Activated CD4-positive, alpha-beta memory T cell treated with anti-CD3 and anti-CD28 coated beads, Interleukin-2, amount 10 ng/mL, durations not matched to agents 7 days and 5 days (primary cell): ENCODE measurements around the gene CCNJL. TPM values are rescaled to one million over a fixed set of nuclear protein-coding genes. Genes with fewer than 3 reads are reported as not detected.

ENCODE experiments used
- CTCF ChIA-PET: fragments of 350-600 bp; sonication (Branson Sonifier 250); formaldehyde crosslinking; loops from one replicate; lab custom pipeline; 2021; ENCODE audit warnings: antibody characterized with exemption, inconsistent platforms; lab: Charles Lee
- POLR2A ChIA-PET: fragments of 350-600 bp; sonication (Branson Sonifier 250); formaldehyde crosslinking; loops from one replicate; lab custom pipeline; 2021; ENCODE audit warnings: antibody characterized with exemption; lab: Charles Lee
- DNase-seq: peaks from one replicate; pipeline ENCODE4 v3.0.0-alpha.2; 2020
- H3K27ac Mint-ChIP-seq: one replicate; pipeline ENCODE4 v1.8.0; 2021; ENCODE audit warnings: mild to moderate bottlenecking, mixed read lengths
- H3K27me3 Mint-ChIP-seq: one replicate; pipeline ENCODE4 v1.8.0; 2021; ENCODE audit warnings: mixed read lengths
- H3K36me3 Mint-ChIP-seq: one replicate; pipeline ENCODE4 v1.8.0; 2021; ENCODE audit warnings: low read depth, mixed read lengths
- H3K4me1 Mint-ChIP-seq: one replicate; pipeline ENCODE4 v1.8.0; 2021; ENCODE audit warnings: mixed read lengths
- H3K4me3 Mint-ChIP-seq: one replicate; pipeline ENCODE4 v1.8.0; 2021; ENCODE audit warnings: mild to moderate bottlenecking, mixed read lengths
- H3K9me3 Mint-ChIP-seq: one replicate; pipeline ENCODE4 v1.8.0; 2021; ENCODE audit warnings: mixed read lengths
- total RNA-seq, 2 experiments: library from RNA; stranded (reverse); gene quantifications; one replicate each; pipeline ENCODE4 v1.2.3, GENCODE V29; 2021

Gene CCNJL
- total RNA-seq, 2 experiments from 2014 or later = not detected

DNA sequence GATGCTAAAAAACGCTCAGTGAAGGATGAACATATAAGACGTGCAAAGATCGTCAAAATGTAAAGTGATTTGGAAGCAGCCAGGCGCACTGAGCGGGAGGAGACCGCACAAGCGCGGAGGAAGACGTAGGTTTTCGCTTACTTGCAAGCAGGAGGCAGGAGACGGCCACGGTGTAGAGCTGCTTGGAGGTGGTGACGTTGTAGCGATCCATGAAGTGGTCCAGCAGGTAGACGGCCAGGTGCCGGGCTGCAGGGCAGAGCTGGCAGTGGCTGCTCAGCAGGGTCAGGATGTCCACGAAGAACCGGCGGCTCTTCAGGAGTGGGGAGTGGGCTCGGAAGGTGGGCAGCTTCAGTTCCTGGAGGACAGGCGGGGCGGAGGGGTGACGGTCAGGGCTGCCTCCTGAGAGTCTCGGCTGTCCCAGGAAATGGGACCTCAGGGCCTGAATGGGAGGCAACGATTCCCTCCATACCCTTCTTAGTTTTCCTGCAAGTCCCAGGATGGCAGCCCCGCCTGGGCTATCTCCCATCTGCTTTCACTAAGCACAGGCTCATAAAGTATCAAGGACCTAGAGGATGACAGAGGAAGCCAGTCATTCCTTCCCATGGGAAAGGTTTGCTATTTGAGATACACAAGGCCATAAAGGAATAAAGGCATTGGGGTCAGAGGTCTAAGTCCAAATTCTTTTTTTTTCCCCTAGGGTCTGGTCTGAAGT lies 31.8 kb downstream of the CCNJL start:
- H3K4me3 Mint-ChIP-seq = no peak overlapping the region
- no peaks in the 10 kb centered on the region for H3K36me3 Mint-ChIP-seq
- peaks cover 12% of the 10 kb centered on the region for H3K27me3 Mint-ChIP-seq
- H3K27ac Mint-ChIP-seq = no peak overlapping the region
- no peaks in the 10 kb centered on the region for H3K4me1 Mint-ChIP-seq
- DNase-seq = no peak
- no peaks in the 10 kb centered on the region for H3K9me3 Mint-ChIP-seq
- ChIA-PET POLR2A (no interaction called here), CTCF (no interaction called here)

DNA sequence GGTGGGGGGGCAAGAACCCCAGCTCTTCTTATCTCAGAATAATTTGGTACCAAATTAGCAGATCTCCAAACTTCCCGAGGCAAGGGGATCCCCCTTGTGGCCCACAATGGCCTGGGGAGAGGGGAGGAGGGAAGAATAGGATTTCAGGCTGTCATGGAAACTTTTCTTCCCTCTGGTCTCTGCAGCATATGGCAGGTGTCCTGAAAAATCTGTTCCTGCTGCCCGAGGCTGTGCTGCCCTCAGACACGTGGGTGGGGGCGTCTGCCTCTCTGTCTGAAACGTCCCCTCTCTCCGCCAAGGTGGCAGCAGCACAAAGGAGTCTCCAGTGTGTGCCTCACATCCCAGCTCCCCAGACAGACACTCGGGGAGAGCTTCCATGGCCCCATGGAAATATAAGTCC lies 34.0 kb downstream of the CCNJL start:
- H3K4me3 Mint-ChIP-seq = no peak overlapping the region
- H3K36me3 Mint-ChIP-seq = no peaks in the 10 kb centered on the region
- no peaks in the 10 kb centered on the region for H3K9me3 Mint-ChIP-seq
- ChIA-PET CTCF (no interaction called here), POLR2A (no interaction called here)
- H3K27me3 Mint-ChIP-seq = peaks cover 7% of the 10 kb centered on the region
- no peak for DNase-seq
- H3K27ac Mint-ChIP-seq = no peak overlapping the region
- H3K4me1 Mint-ChIP-seq = no peaks in the 10 kb centered on the region

- no peak for DNase-seq
- Mint-ChIP-seq H3K36me3 (no peaks in the 10 kb centered on the region), H3K4me1 (no peaks in the 10 kb centered on the region), H3K4me3 (no peak overlapping the region), H3K27ac (no peak overlapping the region), H3K27me3 (peaks cover 4% of the 10 kb centered on the region), H3K9me3 (no peaks in the 10 kb centered on the region)
- ChIA-PET CTCF (interaction anchor here (0.7 kb wide), 1 partner anchor 805 kb away, joined by 3 read pairs; no protein-coding TSS in a partner anchor), POLR2A (no interaction called here)
These were observed 37.9 kb downstream of the CCNJL start for GRCh38 chr5:160274483-160274931.

DNA sequence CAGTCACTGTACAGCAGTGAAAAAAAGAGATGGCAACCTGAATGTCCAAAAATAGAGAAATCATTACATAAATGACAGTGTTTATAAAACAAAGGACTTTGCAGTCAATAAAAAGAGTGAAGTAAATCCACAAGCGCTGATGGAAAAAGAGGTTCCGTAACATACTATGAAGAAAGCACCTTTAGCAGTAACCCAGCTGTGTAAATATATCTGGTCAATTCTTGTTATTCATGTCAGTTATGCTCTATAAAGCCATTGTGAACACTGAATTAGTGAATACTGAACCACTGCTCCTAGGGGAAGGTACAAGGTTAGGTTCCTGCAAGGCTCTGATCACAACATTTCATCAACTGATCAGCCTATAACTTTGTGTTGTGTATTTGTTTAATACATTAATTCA lies 39.5 kb downstream of the CCNJL start:
- ChIA-PET POLR2A (no interaction called here), CTCF (no interaction called here)
- Mint-ChIP-seq H3K36me3 (no peaks in the 10 kb centered on the region), H3K4me3 (no peak overlapping the region), H3K27ac (no peak overlapping the region), H3K9me3 (no peaks in the 10 kb centered on the region), H3K27me3 (peaks cover 4% of the 10 kb centered on the region), H3K4me1 (no peaks in the 10 kb centered on the region)
- no peak for DNase-seq

- POLR2A ChIA-PET = no interaction called here
- H3K27ac Mint-ChIP-seq = no peak overlapping the region
- H3K9me3 Mint-ChIP-seq = no peaks in the 10 kb centered on the region
- no peaks in the 10 kb centered on the region for H3K4me1 Mint-ChIP-seq
- CTCF ChIA-PET = no interaction called here
- no peaks in the 10 kb centered on the region for H3K36me3 Mint-ChIP-seq
- no peak for DNase-seq
- no peak overlapping the region for H3K4me3 Mint-ChIP-seq
- H3K27me3 Mint-ChIP-seq = peaks cover 4% of the 10 kb centered on the region
These were observed 40.1 kb downstream of the CCNJL start for GRCh38 chr5:160272264-160272663.

DNA sequence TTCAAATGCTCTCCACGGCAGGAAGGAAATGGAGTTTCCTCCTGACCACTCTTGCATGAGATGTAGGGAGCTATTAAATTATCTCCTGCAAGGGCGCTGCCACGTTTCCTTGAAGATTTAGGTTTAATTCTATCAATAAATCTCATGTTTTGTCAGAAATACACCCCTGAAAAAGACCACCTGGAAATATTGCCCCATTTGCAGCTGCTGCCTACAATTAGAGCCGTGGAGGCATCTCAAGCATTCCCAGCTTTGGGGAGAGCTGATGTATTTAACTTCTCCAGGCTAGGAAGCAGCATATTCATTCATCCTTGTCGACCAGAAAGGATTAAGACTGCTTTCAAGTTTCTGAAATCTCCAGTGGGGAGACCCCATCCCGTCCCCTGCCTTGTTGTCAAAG lies 40.5 kb downstream of the CCNJL start:
- H3K36me3 Mint-ChIP-seq = no peaks in the 10 kb centered on the region
- DNase-seq = no peak
- ChIA-PET POLR2A (no interaction called here), CTCF (no interaction called here)
- no peaks in the 10 kb centered on the region for H3K4me1 Mint-ChIP-seq
- H3K9me3 Mint-ChIP-seq = no peaks in the 10 kb centered on the region
- H3K27ac Mint-ChIP-seq = no peak overlapping the region
- no peak overlapping the region for H3K4me3 Mint-ChIP-seq
- H3K27me3 Mint-ChIP-seq = peaks cover 4% of the 10 kb centered on the region

- no peak overlapping the region for H3K27ac Mint-ChIP-seq
- CTCF ChIA-PET = no interaction called here
- H3K4me1 Mint-ChIP-seq = no peaks in the 10 kb centered on the region
- no peaks in the 10 kb centered on the region for H3K36me3 Mint-ChIP-seq
- POLR2A ChIA-PET = no interaction called here
- H3K9me3 Mint-ChIP-seq = no peaks in the 10 kb centered on the region
- H3K4me3 Mint-ChIP-seq = no peak overlapping the region
- no peak for DNase-seq
- H3K27me3 Mint-ChIP-seq = peaks cover 4% of the 10 kb centered on the region
These were observed 41.0 kb downstream of the CCNJL start for GRCh38 chr5:160271396-160271795.

GRCh38 chr5:160270704-160271103 lies 41.7 kb downstream of the CCNJL start:
- DNase-seq = no peak
- H3K36me3 Mint-ChIP-seq = no peaks in the 10 kb centered on the region
- CTCF ChIA-PET = no interaction called here
- H3K4me3 Mint-ChIP-seq = no peak overlapping the region
- peaks cover 4% of the 10 kb centered on the region for H3K27me3 Mint-ChIP-seq
- POLR2A ChIA-PET = no interaction called here
- H3K27ac Mint-ChIP-seq = no peak overlapping the region
- no peaks in the 10 kb centered on the region for H3K4me1 Mint-ChIP-seq
- H3K9me3 Mint-ChIP-seq = no peaks in the 10 kb centered on the region

GRCh38 chr5:160269017-160269416 lies 43.3 kb downstream of the CCNJL start:
- Mint-ChIP-seq H3K27me3 (peaks cover 4% of the 10 kb centered on the region), H3K27ac (no peak overlapping the region), H3K36me3 (no peaks in the 10 kb centered on the region), H3K4me3 (no peak overlapping the region), H3K9me3 (no peaks in the 10 kb centered on the region), H3K4me1 (no peaks in the 10 kb centered on the region)
- ChIA-PET CTCF (no interaction called here), POLR2A (no interaction called here)
- DNase-seq = no peak

- DNase-seq = no peak
- H3K4me3 Mint-ChIP-seq = no peak overlapping the region
- no peak overlapping the region for H3K27ac Mint-ChIP-seq
- peaks cover 4% of the 10 kb centered on the region for H3K27me3 Mint-ChIP-seq
- H3K4me1 Mint-ChIP-seq = no peaks in the 10 kb centered on the region
- ChIA-PET CTCF (no interaction called here), POLR2A (no interaction called here)
- no peaks in the 10 kb centered on the region for H3K36me3 Mint-ChIP-seq
- no peaks in the 10 kb centered on the region for H3K9me3 Mint-ChIP-seq
These were observed 44.2 kb downstream of the CCNJL start for GRCh38 chr5:160268121-160268520.

- Mint-ChIP-seq H3K27ac (no peak overlapping the region), H3K36me3 (no peaks in the 10 kb centered on the region), H3K9me3 (no peaks in the 10 kb centered on the region), H3K4me3 (no peak overlapping the region), H3K4me1 (no peaks in the 10 kb centered on the region), H3K27me3 (peaks cover 8% of the 10 kb centered on the region)
- ChIA-PET POLR2A (no interaction called here), CTCF (interaction anchor here (0.7 kb wide), 1 partner anchor 245 kb away, joined by 3 read pairs; no protein-coding TSS in a partner anchor)
- DNase-seq = no peak
These were observed 45.5 kb downstream of the CCNJL start for GRCh38 chr5:160266752-160267345.

- Mint-ChIP-seq H3K27ac (no peak overlapping the region), H3K4me1 (no peaks in the 10 kb centered on the region), H3K4me3 (no peak overlapping the region), H3K36me3 (no peaks in the 10 kb centered on the region), H3K27me3 (peaks cover 7% of the 10 kb centered on the region), H3K9me3 (no peaks in the 10 kb centered on the region)
- ChIA-PET CTCF (interaction anchor here (1.2 kb wide), 1 partner anchor 67 kb away, joined by 4 read pairs; no protein-coding TSS in a partner anchor), POLR2A (no interaction called here)
- no peak for DNase-seq
These were observed 46.3 kb downstream of the CCNJL start for GRCh38 chr5:160266044-160266443.

DNA sequence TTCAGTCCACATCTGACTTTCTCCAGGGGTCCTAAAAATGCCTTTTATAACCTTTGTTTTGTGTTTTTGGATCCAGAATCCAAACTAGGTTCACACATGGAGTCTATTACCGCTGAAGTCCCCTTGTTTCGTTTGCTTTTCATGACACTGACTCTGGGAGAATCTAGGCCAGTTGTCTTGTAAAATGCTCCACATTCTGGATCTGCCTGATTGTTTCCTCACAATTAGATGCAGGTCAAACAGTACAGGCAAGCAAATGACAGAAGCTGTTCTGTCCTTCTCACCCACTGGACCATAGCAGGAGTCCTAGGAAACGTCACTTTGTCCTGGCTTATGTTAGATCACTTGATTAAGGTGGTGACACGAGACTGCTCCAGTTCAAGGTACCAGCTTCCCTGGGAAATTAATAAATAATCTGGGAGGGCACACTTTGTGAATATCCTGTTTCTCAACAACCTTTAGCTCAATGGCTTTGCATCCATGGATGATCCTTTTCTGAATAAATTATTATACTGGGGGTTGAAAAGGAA lies 49.0 kb downstream of the CCNJL start:
- CTCF ChIA-PET = no interaction called here
- DNase-seq = no peak

More for the DNA sequence above, 49.0 kb downstream of the CCNJL start:
- POLR2A ChIA-PET = no interaction called here
- H3K4me3 Mint-ChIP-seq = no peak overlapping the region
- no peaks in the 10 kb centered on the region for H3K4me1 Mint-ChIP-seq
- H3K9me3 Mint-ChIP-seq = no peaks in the 10 kb centered on the region
- peaks cover 10% of the 10 kb centered on the region for H3K27me3 Mint-ChIP-seq
- no peaks in the 10 kb centered on the region for H3K36me3 Mint-ChIP-seq
- H3K27ac Mint-ChIP-seq = no peak overlapping the region
